HCT116 (cell line): ENCODE measurements around the gene ASB4. TPM values are rescaled to one million over a fixed set of nuclear protein-coding genes. Genes with fewer than 3 reads are reported as not detected.

Experiments
- ATAC-seq: fragments of 200-7000 bp; cut with Tn5 transposase; 2 replicates; pipeline ENCODE4 v1.9.1; 2020; ENCODE audit warnings: mild to moderate bottlenecking, moderate library complexity
- BruUV-seq: library from RNA; stranded (reverse); fragments of 400-500 nt; replicated peaks from 2 replicates; lab custom pipeline; 2021; lab: Mats Ljungman, UMichigan
- CTCF ChIA-PET: fragments of 300-600 bp; sonication (Branson Sonifier 250); formaldehyde crosslinking; loops from one replicate; lab custom pipeline; 2021; ENCODE audit warnings: antibody characterized with exemption; lab: Charles Lee
- POLR2A ChIA-PET: fragments of 300-600, 350-600 bp; sonication (Branson Sonifier 250); formaldehyde crosslinking; loops from one replicate; lab custom pipeline; 2021; ENCODE audit warnings: antibody characterized with exemption; lab: Charles Lee
- RAD21 ChIA-PET, 2 experiments: fragments of 300-600 bp; sonication (Branson Sonifier 250); formaldehyde crosslinking; loops; one replicate each; lab custom pipeline; 2023; ENCODE audit warnings: low total read pairs in 2 of 2; ENCODE audit not compliant: uncharacterized antibody in 2 of 2, unreplicated experiment in 2 of 2, low non-redundant PET in 1 of 2; lab: Charles Lee
- DNase-seq: peaks from one replicate; pipeline ENCODE4 v3.0.0-alpha.2; 2010; ENCODE audit warnings: low read depth, low spot score
- H2AFZ ChIP-seq: fragments of 200-600 bp; shearing (Covaris generic), sonication (generic); 2 replicates; pipeline ENCODE4 v1.6.1; 2017; ENCODE audit warnings: low read depth, mixed run types, mixed read lengths, antibody characterized with exemption, low read length; ENCODE audit not compliant: poor library complexity, severe bottlenecking
- H3K27ac ChIP-seq: 2 replicates; pipeline ENCODE4 v1.5.1; 2012; ENCODE audit warnings: low read depth, low read length
- H3K27me3 ChIP-seq: fragments of 200-600 bp; sonication (generic); 2 replicates; pipeline ENCODE4 v1.6.1; 2016; ENCODE audit warnings: mixed run types, low read length, mixed read lengths; ENCODE audit not compliant: insufficient read depth
- H3K36me3 ChIP-seq, 2 experiments: fragments of 200-500 bp in 1 of 2; fragments of 200-600 bp in 1 of 2; sonication (Bioruptor generic) in 1 of 2; sonication (generic) in 1 of 2; 2 replicates each; pipeline versions ENCODE4 v1.5.1 to v1.6.1; 2014 to 2016; ENCODE audit warnings: low read length in 2 of 2, inconsistent platforms in 1 of 2, mixed read lengths in 1 of 2, mixed run types in 1 of 2; ENCODE audit not compliant: insufficient read depth in 2 of 2, control insufficient read depth in 1 of 2
- H3K4me1 ChIP-seq, 2 experiments: fragments of 200-600 bp in 1 of 2; sonication (generic) in 1 of 2; 2 replicates each; pipeline versions ENCODE4 v1.5.1 to v1.6.1; 2012 to 2017; ENCODE audit warnings: low read length in 2 of 2, inconsistent platforms in 1 of 2, mild to moderate bottlenecking in 1 of 2, mixed read lengths in 1 of 2, mixed run types in 1 of 2, moderate library complexity in 1 of 2; ENCODE audit not compliant: insufficient read depth in 2 of 2, control insufficient read depth in 1 of 2
- H3K4me2 ChIP-seq: fragments of 200-600 bp; sonication (generic); 2 replicates; pipeline ENCODE4 v1.6.1; 2017; ENCODE audit warnings: mixed run types, low read length, mixed read lengths
- H3K4me3 ChIP-seq, 2 experiments: fragments of 200-600 bp in 1 of 2; sonication (generic) in 1 of 2; replicated peaks in 1 of 2; 2 replicates each; pipeline ENCODE4 v1.5.1; 2011 to 2016; ENCODE audit warnings: low read length in 2 of 2, control low read depth in 1 of 2, low read depth in 1 of 2, mild to moderate bottlenecking in 1 of 2, mixed read lengths in 1 of 2, mixed run types in 1 of 2
- H3K79me2 ChIP-seq: fragments of 200-600 bp; sonication (generic); 2 replicates; pipeline ENCODE4 v1.6.1; 2017; ENCODE audit warnings: mild to moderate bottlenecking, mixed run types, low read length, moderate library complexity, mixed read lengths; ENCODE audit not compliant: insufficient read depth
- H3K9ac ChIP-seq: fragments of 200-600 bp; sonication (generic); 2 replicates; pipeline ENCODE4 v1.6.1; 2016; ENCODE audit warnings: low read length, mixed read lengths
- H3K9me2 ChIP-seq: fragments of 200-600 bp; sonication (generic), shearing (Covaris generic); 2 replicates; pipeline ENCODE4 v1.6.1; 2017; ENCODE audit warnings: mixed run types, mild to moderate bottlenecking, moderate library complexity; ENCODE audit not compliant: insufficient read depth
- H3K9me3 ChIP-seq, 2 experiments: fragments of 200-500 bp in 1 of 2; fragments of 200-600 bp in 1 of 2; sonication (Bioruptor generic) in 1 of 2; sonication (generic) in 1 of 2; 2 replicates each; pipeline ENCODE4 v1.6.1; 2014 to 2017; ENCODE audit warnings: low read length in 2 of 2, mixed read lengths in 2 of 2, inconsistent platforms in 1 of 2, low read depth in 1 of 2, mild to moderate bottlenecking in 1 of 2, mixed run types in 1 of 2, moderate library complexity in 1 of 2; ENCODE audit not compliant: control insufficient read depth in 1 of 2, insufficient read depth in 1 of 2
- H4K20me1 ChIP-seq: fragments of 200-600 bp; sonication (generic), shearing (Covaris generic); 2 replicates; pipeline ENCODE4 v1.6.1; 2017; ENCODE audit warnings: mixed run types, mild to moderate bottlenecking, moderate library complexity; ENCODE audit not compliant: insufficient read depth
- FOSL1 ChIP-seq: IDR thresholded peaks from 2 replicates; pipeline ENCODE4 v1.6.1; 2012; ENCODE audit warnings: low read depth
- JUND ChIP-seq: IDR thresholded peaks from 2 replicates; pipeline ENCODE4 v1.6.1; 2012
- SIN3A ChIP-seq: IDR thresholded peaks from 2 replicates; pipeline ENCODE4 v1.6.1; 2012; ENCODE audit warnings: low read depth
- SP1 ChIP-seq: IDR thresholded peaks from 2 replicates; pipeline ENCODE4 v1.6.1; 2012; ENCODE audit warnings: low read depth
- SRF ChIP-seq: IDR thresholded peaks from 2 replicates; pipeline ENCODE4 v1.6.1; 2012; ENCODE audit warnings: low read depth
- TCF7L2 ChIP-seq: IDR thresholded peaks from 2 replicates; pipeline ENCODE4 v1.7.0; 2011; ENCODE audit warnings: borderline replicate concordance, inconsistent platforms; ENCODE audit not compliant: insufficient read depth, insufficient read length; ENCODE audit errors: extremely low read depth
- intact Hi-C: fragments of 100-400 bp; cut with micrococcal nuclease; formaldehyde crosslinking; loops from 2 replicates; pipeline ENCODE4 v1.10.0; 2022
- total RNA-seq: library from RNA; stranded (reverse); gene quantifications from one replicate; pipeline ENCODE4 v1.2.1, GENCODE V29; 2021; ENCODE audit not compliant: unreplicated experiment
- TF ChIP-seq, protein P1 (sequence below): IDR thresholded peaks from 2 replicates; pipeline ENCODE4 v1.6.1; 2012; ENCODE audit warnings: low read depth
- TF ChIP-seq, protein P2 (sequence below): IDR thresholded peaks from 2 replicates; pipeline ENCODE4 v1.6.1; 2011; ENCODE audit warnings: mild to moderate bottlenecking, low read length, moderate library complexity; ENCODE audit not compliant: insufficient replicate concordance; ENCODE audit errors: extremely low read depth

ASB4 gene
- total RNA-seq, 1 experiment from 2014 or later, result 0.12 TPM

DNA sequence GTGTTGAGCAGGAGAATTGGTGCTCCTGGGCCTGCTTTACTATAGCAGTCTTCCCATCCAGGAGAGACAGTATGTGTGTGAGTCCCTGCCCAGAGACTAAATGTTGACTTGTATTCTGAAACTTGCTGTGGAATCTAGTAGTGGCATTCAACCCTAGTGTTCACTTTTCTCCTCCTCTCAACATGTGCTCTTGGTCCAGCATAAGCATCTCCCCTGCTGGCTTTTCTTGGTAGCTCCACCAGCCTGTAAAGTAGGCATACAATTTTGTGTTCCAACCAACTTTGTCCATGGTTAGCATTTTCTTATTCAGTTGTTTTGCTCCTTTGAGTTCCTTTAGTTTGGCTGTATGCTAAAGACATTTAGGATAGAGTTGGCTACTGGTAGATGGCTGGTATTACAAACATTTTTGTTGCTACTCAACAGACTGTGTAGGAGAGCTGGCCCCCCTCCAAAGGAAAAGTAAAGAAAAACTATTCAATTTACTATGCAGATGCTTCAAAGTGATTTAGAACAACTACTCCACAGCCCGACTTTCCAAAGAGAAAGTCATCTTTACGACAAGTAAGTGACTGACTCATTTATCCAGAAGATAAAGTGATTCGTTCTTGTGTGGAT lies 46.0 kb downstream of the ASB4 start:
- H3K4me2 ChIP-seq, result no peak overlapping the region
- ChIA-PET RAD21 (no interaction called here), POLR2A (no interaction called here), CTCF (interaction anchor here (1.2 to 9.6 kb wide), 4 partner anchors 14 to 157 kb away, joined by 3 to 226 read pairs (median 8); no protein-coding TSS in a partner anchor)
- TF ChIP-seq SIN3A (no peak), SRF (no peak), SP1 (no peak), TCF7L2 (no peak), JUND (no peak), FOSL1 (no peak)
- TF ChIP-seq, protein P1, sequence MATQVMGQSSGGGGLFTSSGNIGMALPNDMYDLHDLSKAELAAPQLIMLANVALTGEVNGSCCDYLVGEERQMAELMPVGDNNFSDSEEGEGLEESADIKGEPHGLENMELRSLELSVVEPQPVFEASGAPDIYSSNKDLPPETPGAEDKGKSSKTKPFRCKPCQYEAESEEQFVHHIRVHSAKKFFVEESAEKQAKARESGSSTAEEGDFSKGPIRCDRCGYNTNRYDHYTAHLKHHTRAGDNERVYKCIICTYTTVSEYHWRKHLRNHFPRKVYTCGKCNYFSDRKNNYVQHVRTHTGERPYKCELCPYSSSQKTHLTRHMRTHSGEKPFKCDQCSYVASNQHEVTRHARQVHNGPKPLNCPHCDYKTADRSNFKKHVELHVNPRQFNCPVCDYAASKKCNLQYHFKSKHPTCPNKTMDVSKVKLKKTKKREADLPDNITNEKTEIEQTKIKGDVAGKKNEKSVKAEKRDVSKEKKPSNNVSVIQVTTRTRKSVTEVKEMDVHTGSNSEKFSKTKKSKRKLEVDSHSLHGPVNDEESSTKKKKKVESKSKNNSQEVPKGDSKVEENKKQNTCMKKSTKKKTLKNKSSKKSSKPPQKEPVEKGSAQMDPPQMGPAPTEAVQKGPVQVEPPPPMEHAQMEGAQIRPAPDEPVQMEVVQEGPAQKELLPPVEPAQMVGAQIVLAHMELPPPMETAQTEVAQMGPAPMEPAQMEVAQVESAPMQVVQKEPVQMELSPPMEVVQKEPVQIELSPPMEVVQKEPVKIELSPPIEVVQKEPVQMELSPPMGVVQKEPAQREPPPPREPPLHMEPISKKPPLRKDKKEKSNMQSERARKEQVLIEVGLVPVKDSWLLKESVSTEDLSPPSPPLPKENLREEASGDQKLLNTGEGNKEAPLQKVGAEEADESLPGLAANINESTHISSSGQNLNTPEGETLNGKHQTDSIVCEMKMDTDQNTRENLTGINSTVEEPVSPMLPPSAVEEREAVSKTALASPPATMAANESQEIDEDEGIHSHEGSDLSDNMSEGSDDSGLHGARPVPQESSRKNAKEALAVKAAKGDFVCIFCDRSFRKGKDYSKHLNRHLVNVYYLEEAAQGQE, result no peak
- TF ChIP-seq, protein P2, sequence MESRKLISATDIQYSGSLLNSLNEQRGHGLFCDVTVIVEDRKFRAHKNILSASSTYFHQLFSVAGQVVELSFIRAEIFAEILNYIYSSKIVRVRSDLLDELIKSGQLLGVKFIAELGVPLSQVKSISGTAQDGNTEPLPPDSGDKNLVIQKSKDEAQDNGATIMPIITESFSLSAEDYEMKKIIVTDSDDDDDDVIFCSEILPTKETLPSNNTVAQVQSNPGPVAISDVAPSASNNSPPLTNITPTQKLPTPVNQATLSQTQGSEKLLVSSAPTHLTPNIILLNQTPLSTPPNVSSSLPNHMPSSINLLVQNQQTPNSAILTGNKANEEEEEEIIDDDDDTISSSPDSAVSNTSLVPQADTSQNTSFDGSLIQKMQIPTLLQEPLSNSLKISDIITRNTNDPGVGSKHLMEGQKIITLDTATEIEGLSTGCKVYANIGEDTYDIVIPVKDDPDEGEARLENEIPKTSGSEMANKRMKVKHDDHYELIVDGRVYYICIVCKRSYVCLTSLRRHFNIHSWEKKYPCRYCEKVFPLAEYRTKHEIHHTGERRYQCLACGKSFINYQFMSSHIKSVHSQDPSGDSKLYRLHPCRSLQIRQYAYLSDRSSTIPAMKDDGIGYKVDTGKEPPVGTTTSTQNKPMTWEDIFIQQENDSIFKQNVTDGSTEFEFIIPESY, result no peak
- H3K9ac ChIP-seq, result no peak overlapping the region
- H3K27ac ChIP-seq, result no peak overlapping the region
- no peak overlapping the region for H3K4me3 ChIP-seq
- no peaks in the 10 kb centered on the region; a peak in 1 of 4 replicates for H3K4me1 ChIP-seq
- no peak for DNase-seq
- ATAC-seq, result no peak
- H3K79me2 ChIP-seq, result no peaks in the 10 kb centered on the region
- no peaks in the 10 kb centered on the region for H3K27me3 ChIP-seq
- H2AFZ ChIP-seq, result no peak overlapping the region
- no peaks in the 10 kb centered on the region for H4K20me1 ChIP-seq
- no peaks in the 10 kb centered on the region for H3K9me2 ChIP-seq
- intact Hi-C loops, result no loop called here
- BruUV-seq, result no TSS peak
- H3K36me3 ChIP-seq, result no peaks in the 10 kb centered on the region
- H3K9me3 ChIP-seq, result no peaks in the 10 kb centered on the region
